AG04450 (cell line): ENCODE results near the gene VRK3. TPM values are rescaled to one million over a fixed set of nuclear protein-coding genes. Genes with fewer than 3 reads are reported as not detected.

Source experiments
- CTCF ChIA-PET: fragments of 300-600, 350-600 bp; formaldehyde crosslinking; extraction: SDS; loops from one replicate; lab custom pipeline; 2022; ENCODE audit warnings: antibody characterized with exemption, inconsistent platforms; lab: Charles Lee
- POLR2A ChIA-PET: fragments of 350-600 bp; formaldehyde crosslinking; extraction: SDS; loops from one replicate; lab custom pipeline; 2021; ENCODE audit warnings: antibody characterized with exemption, inconsistent platforms; lab: Yijun Ruan, JAX
- DNase-seq: peaks from one replicate; pipeline ENCODE4 v3.0.0-alpha.2; 2011; ENCODE audit warnings: low read depth, low spot score
- H3K27ac ChIP-seq: one replicate; pipeline ENCODE4 v1.5.1; 2012; ENCODE audit warnings: low read depth, low read length, control low read depth
- H3K27me3 ChIP-seq: one replicate; pipeline ENCODE4 v1.6.0; 2012; ENCODE audit warnings: low read length; ENCODE audit not compliant: control insufficient read depth, insufficient read depth
- H3K4me3 ChIP-seq: 2 replicates; pipeline ENCODE4 v1.5.1; 2011; ENCODE audit warnings: mild to moderate bottlenecking, low read depth, low read length, control low read depth
- H3K9me3 ChIP-seq: 2 replicates; pipeline ENCODE4 v1.5.1; 2012; ENCODE audit warnings: low read length; ENCODE audit not compliant: control insufficient read depth, insufficient read depth
- polyA plus RNA-seq: library from polyadenylated mRNA; depleted of rRNA; stranded (reverse); fragments of >200 nt; gene quantifications from 2 replicates; pipeline ENCODE4 v1.2.3, GENCODE V29; 2011
- TF ChIP-seq, protein P1 (sequence below): IDR thresholded peaks from 2 replicates; pipeline ENCODE4 v1.5.1; 2011; ENCODE audit warnings: low read depth, low read length, control low read depth, inconsistent platforms

VRK3 gene
- polyA plus RNA-seq, 1 experiment, result 22.5 TPM

DNA sequence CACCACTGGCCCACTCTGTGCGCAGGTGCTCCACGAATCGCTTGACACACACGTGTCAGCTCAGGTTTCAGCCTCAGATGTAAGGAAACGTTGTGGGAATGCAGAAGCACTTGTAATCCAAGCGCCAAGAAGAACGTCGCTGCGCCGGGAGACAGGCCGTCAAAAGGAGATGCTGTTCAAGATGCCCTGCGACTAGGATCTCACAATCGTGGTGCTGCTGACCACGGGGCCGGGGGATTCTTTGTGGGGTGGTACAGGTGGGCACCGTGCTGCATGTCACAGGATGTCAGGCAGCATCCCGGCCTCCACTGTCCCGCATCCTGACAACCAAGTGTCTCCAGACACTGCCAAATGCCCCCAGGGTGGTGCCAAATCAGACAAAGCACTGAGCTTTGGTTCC is 47.3 kb downstream of the VRK3 start:
- DNase-seq, result no peak
- Histone ChIP-seq H3K27me3 (no peaks in the 10 kb centered on the region), H3K4me3 (no peak overlapping the region), H3K27ac (no peak overlapping the region), H3K9me3 (no peaks in the 10 kb centered on the region)
- ChIA-PET POLR2A (no interaction called here), CTCF (interaction anchor here (0.9 kb wide), 1 partner anchor 40 kb away, joined by 3 read pairs; no protein-coding TSS in a partner anchor)
- TF ChIP-seq, protein P1, sequence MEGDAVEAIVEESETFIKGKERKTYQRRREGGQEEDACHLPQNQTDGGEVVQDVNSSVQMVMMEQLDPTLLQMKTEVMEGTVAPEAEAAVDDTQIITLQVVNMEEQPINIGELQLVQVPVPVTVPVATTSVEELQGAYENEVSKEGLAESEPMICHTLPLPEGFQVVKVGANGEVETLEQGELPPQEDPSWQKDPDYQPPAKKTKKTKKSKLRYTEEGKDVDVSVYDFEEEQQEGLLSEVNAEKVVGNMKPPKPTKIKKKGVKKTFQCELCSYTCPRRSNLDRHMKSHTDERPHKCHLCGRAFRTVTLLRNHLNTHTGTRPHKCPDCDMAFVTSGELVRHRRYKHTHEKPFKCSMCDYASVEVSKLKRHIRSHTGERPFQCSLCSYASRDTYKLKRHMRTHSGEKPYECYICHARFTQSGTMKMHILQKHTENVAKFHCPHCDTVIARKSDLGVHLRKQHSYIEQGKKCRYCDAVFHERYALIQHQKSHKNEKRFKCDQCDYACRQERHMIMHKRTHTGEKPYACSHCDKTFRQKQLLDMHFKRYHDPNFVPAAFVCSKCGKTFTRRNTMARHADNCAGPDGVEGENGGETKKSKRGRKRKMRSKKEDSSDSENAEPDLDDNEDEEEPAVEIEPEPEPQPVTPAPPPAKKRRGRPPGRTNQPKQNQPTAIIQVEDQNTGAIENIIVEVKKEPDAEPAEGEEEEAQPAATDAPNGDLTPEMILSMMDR, result no peak

DNA sequence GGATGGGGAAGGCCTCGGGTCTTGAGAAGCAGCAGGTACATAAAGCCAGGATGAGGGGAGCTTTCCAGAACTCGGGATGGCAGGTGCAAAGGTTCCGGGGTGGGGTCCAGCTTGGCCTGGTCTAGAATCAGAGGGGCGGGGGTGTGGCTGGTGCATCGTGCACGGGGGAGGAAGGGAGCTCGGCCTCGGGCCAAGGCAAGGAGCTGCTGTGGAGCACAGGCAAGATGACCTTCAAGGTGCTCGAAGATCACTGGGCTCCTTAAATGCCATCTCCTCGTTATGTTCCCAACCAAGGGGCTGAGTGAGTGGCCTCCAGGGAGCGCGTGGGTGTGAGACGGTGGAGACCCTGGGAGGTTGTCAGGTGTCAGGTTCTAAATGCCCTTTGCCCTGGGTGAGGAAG is 48.1 kb downstream of the VRK3 start:
- ChIA-PET CTCF (no interaction called here), POLR2A (interaction anchor here (0.6 kb wide), 1 partner anchor 62 kb away, joined by 8 read pairs; no protein-coding TSS in a partner anchor)
- H3K27me3 ChIP-seq, result no peaks in the 10 kb centered on the region
- H3K27ac ChIP-seq, result no peak overlapping the region
- no peak for DNase-seq
- H3K9me3 ChIP-seq, result no peaks in the 10 kb centered on the region
- TF ChIP-seq, protein P1, result no peak
- H3K4me3 ChIP-seq, result no peak overlapping the region

DNA sequence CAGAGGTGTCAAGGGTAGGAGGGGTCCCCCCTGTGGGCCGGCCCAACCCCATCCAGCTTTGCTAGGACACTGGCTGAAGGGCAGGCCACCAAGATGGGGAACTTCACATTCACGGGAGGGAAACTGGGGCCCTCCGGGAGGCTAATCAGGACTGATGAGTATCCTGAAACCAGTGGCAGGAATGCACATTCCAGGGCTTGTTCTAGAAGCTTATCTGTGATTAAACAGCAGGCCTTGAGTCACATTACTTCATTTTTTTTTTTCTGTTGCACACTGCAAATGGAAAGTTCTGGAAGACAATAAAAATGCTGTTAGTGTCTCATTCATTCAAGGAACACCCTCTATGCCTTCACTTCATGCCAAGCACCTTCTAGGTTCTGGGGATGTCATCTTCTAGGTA is 48.7 kb downstream of the VRK3 start:
- Histone ChIP-seq H3K27ac (no peak overlapping the region), H3K4me3 (no peak overlapping the region), H3K27me3 (no peaks in the 10 kb centered on the region), H3K9me3 (no peaks in the 10 kb centered on the region)
- DNase-seq, result no peak
- TF ChIP-seq, protein P1, result no peak
- POLR2A ChIA-PET, result no interaction called here
- CTCF ChIA-PET, result interaction anchor here (1.7 kb wide), 1 partner anchor 39 kb away, joined by 5 read pairs; no protein-coding TSS in a partner anchor

DNA sequence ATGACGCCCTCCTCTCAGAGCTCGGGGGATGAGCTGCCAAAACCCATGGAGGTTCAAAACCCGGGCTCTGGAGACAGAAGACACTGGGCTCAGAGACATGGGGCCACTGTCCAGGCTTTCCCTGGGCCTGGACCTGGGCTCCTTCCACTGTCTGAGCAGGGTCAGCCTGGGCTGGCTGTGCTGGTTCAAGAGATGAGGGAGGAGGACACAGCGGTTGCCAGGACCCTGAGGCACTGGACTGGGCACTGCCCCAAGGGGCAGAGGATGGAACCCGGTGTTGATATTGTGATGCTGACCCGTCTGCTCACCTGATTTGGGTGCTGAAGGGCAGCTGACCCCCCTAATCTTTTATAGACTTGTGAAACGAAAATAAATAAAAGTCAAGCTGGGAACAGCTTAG is 50.1 kb downstream of the VRK3 start:
- CTCF ChIA-PET, result interaction anchor here (1.7 kb wide), 1 partner anchor 37 kb away, joined by 5 read pairs; no protein-coding TSS in a partner anchor
- TF ChIP-seq, protein P1, result no peak
- Histone ChIP-seq H3K27me3 (peaks cover 2% of the 10 kb centered on the region), H3K4me3 (no peak overlapping the region), H3K9me3 (no peaks in the 10 kb centered on the region), H3K27ac (no peak overlapping the region)
- DNase-seq, result no peak
- POLR2A ChIA-PET, result no interaction called here

DNA sequence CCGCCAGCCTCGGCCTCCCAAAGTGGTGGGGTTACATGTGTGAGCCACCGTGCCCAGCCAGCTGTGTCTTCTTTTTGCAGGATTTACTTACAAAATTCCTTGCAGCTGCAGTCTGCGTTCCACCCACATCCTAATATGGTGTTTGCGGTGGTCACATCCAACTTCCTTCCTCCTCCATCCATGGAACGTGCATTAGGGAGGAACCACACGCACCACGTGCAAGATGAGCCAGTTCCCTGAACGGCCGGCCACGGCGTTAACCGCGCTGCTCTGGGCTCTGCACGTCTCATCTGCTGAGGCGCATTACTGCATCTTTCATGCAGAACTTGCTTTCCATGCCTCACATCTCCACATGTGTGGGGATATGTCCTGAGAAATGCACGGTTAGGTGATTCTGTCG is 51.2 kb downstream of the VRK3 start:
- ChIA-PET CTCF (no interaction called here), POLR2A (no interaction called here)

More for the DNA sequence above, 51.2 kb downstream of the VRK3 start:
- no peak overlapping the region for H3K27ac ChIP-seq
- TF ChIP-seq, protein P1, result no peak
- no peak overlapping the region for H3K4me3 ChIP-seq
- no peak for DNase-seq
- peaks cover 4% of the 10 kb centered on the region for H3K27me3 ChIP-seq
- no peaks in the 10 kb centered on the region for H3K9me3 ChIP-seq
